AG04450 (cell line): ENCODE measurements around the gene KRT86. TPM values are rescaled to one million over a fixed set of nuclear protein-coding genes. Genes with fewer than 3 reads are reported as not detected.

Source experiments
- CTCF ChIA-PET: fragments of 300-600, 350-600 bp; formaldehyde crosslinking; extraction: SDS; loops from one replicate; lab custom pipeline; 2022; ENCODE audit warnings: antibody characterized with exemption, inconsistent platforms; lab: Charles Lee
- POLR2A ChIA-PET: fragments of 350-600 bp; formaldehyde crosslinking; extraction: SDS; loops from one replicate; lab custom pipeline; 2021; ENCODE audit warnings: antibody characterized with exemption, inconsistent platforms; lab: Yijun Ruan, JAX
- DNase-seq: peaks from one replicate; pipeline ENCODE4 v3.0.0-alpha.2; 2011; ENCODE audit warnings: low read depth, low spot score
- H3K27ac ChIP-seq: one replicate; pipeline ENCODE4 v1.5.1; 2012; ENCODE audit warnings: low read depth, low read length, control low read depth
- H3K27me3 ChIP-seq: one replicate; pipeline ENCODE4 v1.6.0; 2012; ENCODE audit warnings: low read length; ENCODE audit not compliant: control insufficient read depth, insufficient read depth
- H3K4me3 ChIP-seq: 2 replicates; pipeline ENCODE4 v1.5.1; 2011; ENCODE audit warnings: mild to moderate bottlenecking, low read depth, low read length, control low read depth
- H3K9me3 ChIP-seq: 2 replicates; pipeline ENCODE4 v1.5.1; 2012; ENCODE audit warnings: low read length; ENCODE audit not compliant: control insufficient read depth, insufficient read depth
- CTCF ChIP-seq: IDR thresholded peaks from 2 replicates; pipeline ENCODE4 v1.5.1; 2011; ENCODE audit warnings: low read depth, low read length, control low read depth, inconsistent platforms
- polyA plus RNA-seq: library from polyadenylated mRNA; depleted of rRNA; stranded (reverse); fragments of >200 nt; gene quantifications from 2 replicates; pipeline ENCODE4 v1.2.3, GENCODE V29; 2011

KRT86 gene
- polyA plus RNA-seq, 1 experiment, result 0.04 TPM

GRCh38 chr12:52278575-52279421, 4.4 kb downstream of the KRT86 start:
- H3K27ac ChIP-seq, result peak overlapping the region; percentile 21
- TF ChIP-seq CTCF, result peak; percentile 97
- peak; percentile 38 for DNase-seq
- no peaks in the 10 kb centered on the region for H3K9me3 ChIP-seq
- ChIA-PET POLR2A (interaction anchor here (2.4 kb wide), 1 partner anchor 132 kb away, joined by 10 read pairs; no protein-coding TSS in a partner anchor), CTCF (interaction anchor here (0.6 to 4.4 kb wide), 70 partner anchors 8 to 1559 kb away, joined by 3 to 121 read pairs (median 4); partner anchors contain the start of genes KRT7 and KRT83)
- H3K27me3 ChIP-seq, result no peaks in the 10 kb centered on the region
- H3K4me3 ChIP-seq, result peak overlapping the region; percentile 17

GRCh38 chr12:52279422-52280318, 5.2 kb downstream of the KRT86 start:
- peak overlapping the region; percentile 99 for H3K27ac ChIP-seq
- DNase-seq, result no peak
- CTCF ChIA-PET, result interaction anchor here (0.6 to 4.4 kb wide), 61 partner anchors 8 to 1558 kb away, joined by 3 to 121 read pairs (median 5); partner anchors contain the start of gene KRT83
- H3K4me3 ChIP-seq, result no peak overlapping the region
- no peak for TF ChIP-seq CTCF
- POLR2A ChIA-PET, result interaction anchor here (1.0 to 2.4 kb wide), 2 partner anchors 28 to 133 kb away, joined by 3 to 10 read pairs; no protein-coding TSS in a partner anchor
- H3K27me3 ChIP-seq, result no peaks in the 10 kb centered on the region
- no peaks in the 10 kb centered on the region for H3K9me3 ChIP-seq

DNA sequence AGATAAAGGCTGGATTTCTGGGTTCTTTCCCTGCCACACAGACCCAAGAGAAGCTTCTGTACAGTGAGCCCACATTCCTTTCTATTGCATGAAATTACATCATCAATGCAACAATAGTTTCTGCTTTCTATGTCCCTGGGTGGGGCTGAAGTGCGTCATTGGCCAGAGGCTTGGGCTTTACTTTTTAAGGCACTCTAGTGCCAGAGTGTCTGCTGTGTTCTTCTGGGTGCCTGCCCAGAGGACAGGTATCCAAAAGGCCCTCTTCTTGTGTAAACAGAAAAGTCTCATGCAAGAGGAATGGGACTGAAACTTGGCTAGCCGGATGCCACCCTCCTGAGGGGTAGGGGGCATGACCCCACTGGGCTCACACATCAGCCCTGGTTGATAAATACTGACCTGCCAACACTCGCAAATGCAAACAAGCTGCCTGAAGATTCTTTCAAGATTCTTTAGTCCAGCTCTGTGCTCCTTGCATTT, 5.9 kb downstream of the KRT86 start:
- Histone ChIP-seq H3K27me3 (no peaks in the 10 kb centered on the region), H3K4me3 (no peak overlapping the region), H3K9me3 (no peaks in the 10 kb centered on the region), H3K27ac (peak overlapping the region; percentile 99)
- peak; percentile 72 for DNase-seq
- CTCF ChIA-PET, result interaction anchor here (1.0 to 4.4 kb wide), 12 partner anchors 13 to 123 kb away, joined by 4 to 121 read pairs (median 24); no protein-coding TSS in a partner anchor
- no peak for TF ChIP-seq CTCF
- POLR2A ChIA-PET, result interaction anchor here (0.9 to 2.4 kb wide), 3 partner anchors 28 to 133 kb away, joined by 3 to 10 read pairs (median 3); no protein-coding TSS in a partner anchor

- H3K27ac ChIP-seq, result peak overlapping the region; percentile 99
- POLR2A ChIA-PET, result interaction anchor here (0.9 to 2.4 kb wide), 3 partner anchors 27 to 134 kb away, joined by 3 to 10 read pairs (median 3); no protein-coding TSS in a partner anchor
- H3K9me3 ChIP-seq, result no peaks in the 10 kb centered on the region; the same call in 1 of the 2 replicates
- TF ChIP-seq CTCF, result no peak
- CTCF ChIA-PET, result interaction anchor here (1.0 to 4.4 kb wide), 8 partner anchors 14 to 124 kb away, joined by 5 to 121 read pairs (median 24); no protein-coding TSS in a partner anchor
- H3K27me3 ChIP-seq, result no peaks in the 10 kb centered on the region
- H3K4me3 ChIP-seq, result no peak overlapping the region
- peak; percentile 80 for DNase-seq
Observed at GRCh38 chr12:52280796-52281560, 6.5 kb downstream of the KRT86 start.
